MM.1S (cell line): ENCODE results near the gene SPACA7.

Experiments
- DNase-seq: peaks from one replicate; pipeline ENCODE4 v3.0.0-alpha.2; 2015
- H2AFZ ChIP-seq: fragments of 300-600 bp; sonication (generic); 2 replicates; pipeline ENCODE4 v1.6.0; 2016; ENCODE audit warnings: antibody characterized with exemption, low read length
- H3F3A ChIP-seq: fragments of 300-600 bp; sonication (generic); 2 replicates; pipeline ENCODE4 v1.6.1; 2016; ENCODE audit warnings: mild to moderate bottlenecking, antibody characterized with exemption, low read length, moderate library complexity, mixed read lengths; ENCODE audit not compliant: insufficient read depth
- H3K27ac ChIP-seq: fragments of 300-600 bp; sonication (generic); 2 replicates; pipeline ENCODE4 v1.5.1; 2016; ENCODE audit warnings: mild to moderate bottlenecking, low read length
- H3K27me3 ChIP-seq: fragments of 300-600 bp; sonication (generic); replicated peaks from 2 replicates; pipeline ENCODE4 v1.6.0; 2016; ENCODE audit warnings: low read length; ENCODE audit not compliant: insufficient read depth
- H3K36me3 ChIP-seq: fragments of 300-600 bp; sonication (generic); replicated peaks from 2 replicates; pipeline ENCODE4 v1.6.1; 2016; ENCODE audit warnings: mild to moderate bottlenecking, low read length, mixed read lengths; ENCODE audit not compliant: insufficient read depth
- H3K4me1 ChIP-seq: fragments of 300-600 bp; sonication (generic); 2 replicates; pipeline ENCODE4 v1.6.1; 2016; ENCODE audit warnings: low read length, mixed read lengths
- H3K4me2 ChIP-seq: fragments of 300-600 bp; sonication (generic); 2 replicates; pipeline ENCODE4 v1.6.0; 2016; ENCODE audit warnings: low read depth, low read length
- H3K4me3 ChIP-seq: fragments of 300-600 bp; sonication (generic); 2 replicates; pipeline ENCODE4 v1.5.1; 2016; ENCODE audit warnings: low read length, mixed read lengths
- H3K79me2 ChIP-seq: fragments of 300-600 bp; sonication (generic); 2 replicates; pipeline ENCODE4 v1.6.1; 2016; ENCODE audit warnings: mixed run types, low read length, mixed read lengths
- H3K9ac ChIP-seq: fragments of 300-600 bp; sonication (generic); 2 replicates; pipeline ENCODE4 v1.6.1; 2016; ENCODE audit warnings: low read length, mixed read lengths
- H3K9me2 ChIP-seq: fragments of 300-600 bp; sonication (generic); replicated peaks from 2 replicates; pipeline ENCODE4 v1.6.1; 2016; ENCODE audit warnings: mild to moderate bottlenecking, low read length, mixed read lengths; ENCODE audit not compliant: insufficient read depth
- H3K9me3 ChIP-seq: fragments of 300-600 bp; sonication (generic); replicated peaks from 2 replicates; pipeline ENCODE4 v1.6.1; 2016; ENCODE audit warnings: mild to moderate bottlenecking, low read length, mixed read lengths; ENCODE audit not compliant: insufficient read depth
- H4K20me1 ChIP-seq: fragments of 300-600 bp; sonication (generic); 2 replicates; pipeline ENCODE4 v1.6.1; 2016; ENCODE audit warnings: mild to moderate bottlenecking, low read length, moderate library complexity, mixed read lengths; ENCODE audit not compliant: insufficient read depth
- EZH2 ChIP-seq: fragments of 300-600 bp; sonication (generic); optimal IDR thresholded peaks from 2 replicates; pipeline ENCODE3; 2017; ENCODE audit warnings: low read depth, mild to moderate bottlenecking, antibody characterized with exemption, low read length, mixed read lengths
- EZH2phosphoT487 ChIP-seq: fragments of 300-600 bp; sonication (generic); IDR thresholded peaks from 2 replicates; pipeline ENCODE4 v1.6.1; 2018; ENCODE audit warnings: antibody characterized with exemption, low read length
- TF ChIP-seq, protein P1 (sequence below): fragments of 300-600 bp; sonication (generic); IDR thresholded peaks from 2 replicates; pipeline ENCODE4 v1.5.1; 2016; ENCODE audit warnings: antibody characterized with exemption, low read length, mixed read lengths

Gene SPACA7

DNA sequence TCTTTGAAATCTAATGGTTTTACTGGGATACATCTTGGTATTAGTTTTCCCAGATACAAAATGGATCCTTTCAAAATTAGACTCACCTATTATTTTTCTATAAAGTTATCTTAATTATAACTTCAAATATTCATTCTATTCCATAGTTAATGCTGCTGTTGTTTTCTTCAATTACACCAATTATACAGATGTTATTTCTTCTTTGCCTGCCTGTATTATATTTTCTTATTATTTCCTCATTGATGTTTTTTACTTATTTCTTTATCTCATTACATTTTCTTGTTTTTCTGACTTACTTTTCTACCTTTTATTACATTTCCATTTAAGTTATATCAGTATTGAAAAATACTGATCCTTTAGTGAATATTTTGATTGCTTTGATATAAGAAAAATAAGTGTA, 40.9 kb downstream of the SPACA7 start:
- no peak overlapping the region for H3K4me2 ChIP-seq
- no peaks in the 10 kb centered on the region for H3K79me2 ChIP-seq
- no peaks in the 10 kb centered on the region for H3K36me3 ChIP-seq
- H3K27me3 ChIP-seq = no peaks in the 10 kb centered on the region
- H3K9me3 ChIP-seq = no peaks in the 10 kb centered on the region; the same call in 1 of the 2 replicates
- no peak overlapping the region for H3K9ac ChIP-seq
- no peaks in the 10 kb centered on the region for H3F3A ChIP-seq
- H3K4me3 ChIP-seq = no peak overlapping the region
- no peaks in the 10 kb centered on the region for H3K9me2 ChIP-seq
- DNase-seq = no peak
- H4K20me1 ChIP-seq = no peaks in the 10 kb centered on the region
- H2AFZ ChIP-seq = no peak overlapping the region
- H3K27ac ChIP-seq = no peak overlapping the region
- no peaks in the 10 kb centered on the region for H3K4me1 ChIP-seq
- TF ChIP-seq EZH2 = no peak
- TF ChIP-seq EZH2phosphoT487 = no peak
- TF ChIP-seq, protein P1, sequence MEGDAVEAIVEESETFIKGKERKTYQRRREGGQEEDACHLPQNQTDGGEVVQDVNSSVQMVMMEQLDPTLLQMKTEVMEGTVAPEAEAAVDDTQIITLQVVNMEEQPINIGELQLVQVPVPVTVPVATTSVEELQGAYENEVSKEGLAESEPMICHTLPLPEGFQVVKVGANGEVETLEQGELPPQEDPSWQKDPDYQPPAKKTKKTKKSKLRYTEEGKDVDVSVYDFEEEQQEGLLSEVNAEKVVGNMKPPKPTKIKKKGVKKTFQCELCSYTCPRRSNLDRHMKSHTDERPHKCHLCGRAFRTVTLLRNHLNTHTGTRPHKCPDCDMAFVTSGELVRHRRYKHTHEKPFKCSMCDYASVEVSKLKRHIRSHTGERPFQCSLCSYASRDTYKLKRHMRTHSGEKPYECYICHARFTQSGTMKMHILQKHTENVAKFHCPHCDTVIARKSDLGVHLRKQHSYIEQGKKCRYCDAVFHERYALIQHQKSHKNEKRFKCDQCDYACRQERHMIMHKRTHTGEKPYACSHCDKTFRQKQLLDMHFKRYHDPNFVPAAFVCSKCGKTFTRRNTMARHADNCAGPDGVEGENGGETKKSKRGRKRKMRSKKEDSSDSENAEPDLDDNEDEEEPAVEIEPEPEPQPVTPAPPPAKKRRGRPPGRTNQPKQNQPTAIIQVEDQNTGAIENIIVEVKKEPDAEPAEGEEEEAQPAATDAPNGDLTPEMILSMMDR = no peak

- Histone ChIP-seq H3K9ac (no peak overlapping the region), H3K4me2 (no peak overlapping the region), H3F3A (no peaks in the 10 kb centered on the region), H3K79me2 (no peaks in the 10 kb centered on the region), H3K36me3 (no peaks in the 10 kb centered on the region), H3K9me2 (no peaks in the 10 kb centered on the region), H3K27ac (no peak overlapping the region), H3K4me1 (no peaks in the 10 kb centered on the region), H4K20me1 (no peaks in the 10 kb centered on the region), H3K27me3 (no peaks in the 10 kb centered on the region), H3K4me3 (no peak overlapping the region), H3K9me3 (no peaks in the 10 kb centered on the region), H2AFZ (no peak overlapping the region)
- TF ChIP-seq, protein P1 = no peak
- no peak for TF ChIP-seq EZH2phosphoT487
- TF ChIP-seq EZH2 = no peak
- no peak for DNase-seq
Measured at GRCh38 chr13:112424098-112424497, 47.9 kb downstream of the SPACA7 start.

DNA sequence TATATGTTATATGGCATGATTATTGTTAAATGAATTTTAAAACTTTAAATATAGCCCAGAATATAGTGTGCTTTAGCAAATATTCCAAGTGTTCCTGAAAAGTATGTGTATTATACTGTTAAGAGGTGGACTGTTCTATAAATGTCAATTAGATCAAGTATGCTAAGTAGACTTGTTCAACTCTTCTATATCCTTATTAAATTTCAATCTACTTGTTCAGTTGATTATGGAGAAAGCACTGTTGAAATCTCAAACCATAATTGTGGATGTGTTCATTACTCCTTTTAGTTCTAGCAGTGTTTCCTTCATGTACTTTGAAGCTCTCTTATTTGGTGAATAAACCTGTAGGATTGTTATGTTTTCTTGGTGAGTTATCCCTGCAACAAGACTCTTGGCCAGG, 52.5 kb downstream of the SPACA7 start:
- no peaks in the 10 kb centered on the region for H3K27me3 ChIP-seq

More for the DNA sequence above, 52.5 kb downstream of the SPACA7 start:
- Histone ChIP-seq H3K4me3 (no peak overlapping the region), H3K4me2 (no peak overlapping the region), H3K4me1 (no peaks in the 10 kb centered on the region), H3K9ac (no peak overlapping the region), H3F3A (no peaks in the 10 kb centered on the region), H3K79me2 (no peaks in the 10 kb centered on the region), H3K27ac (no peak overlapping the region), H4K20me1 (no peaks in the 10 kb centered on the region), H3K9me2 (no peaks in the 10 kb centered on the region), H2AFZ (no peak overlapping the region), H3K9me3 (no peaks in the 10 kb centered on the region), H3K36me3 (no peaks in the 10 kb centered on the region)
- no peak for DNase-seq
- TF ChIP-seq, protein P1 = no peak
- no peak for TF ChIP-seq EZH2
